GM23248 (cell line): ENCODE measurements around the gene AKNA. TPM values are rescaled to one million over a fixed set of nuclear protein-coding genes. Genes with fewer than 3 reads are reported as not detected.

ENCODE experiments used
- DNase-seq: peaks from one replicate; pipeline ENCODE4 v3.0.0-alpha.2; 2015
- H2AFZ ChIP-seq: fragments of 200-600 bp; sonication (generic); 2 replicates; pipeline ENCODE4 v1.6.1; 2016; ENCODE audit warnings: antibody characterized with exemption
- H3F3A ChIP-seq: fragments of 200-600 bp; sonication (generic); 2 replicates; pipeline ENCODE4 v1.6.1; 2016; ENCODE audit warnings: mild to moderate bottlenecking, antibody characterized with exemption, mixed run types; ENCODE audit not compliant: insufficient read depth
- H3K27ac ChIP-seq: fragments of 200-600 bp; sonication (generic); 2 replicates; pipeline ENCODE4 v1.5.1; 2016; ENCODE audit warnings: mild to moderate bottlenecking
- H3K27me3 ChIP-seq: fragments of 200-600 bp; sonication (generic); replicated peaks from 2 replicates; pipeline ENCODE4 v1.6.1; 2016; ENCODE audit warnings: mild to moderate bottlenecking; ENCODE audit not compliant: insufficient read depth
- H3K36me3 ChIP-seq: fragments of 200-600 bp; sonication (generic); 2 replicates; pipeline ENCODE4 v1.6.1; 2016; ENCODE audit warnings: low read depth, mild to moderate bottlenecking
- H3K4me1 ChIP-seq: fragments of 200-600 bp; sonication (generic); 2 replicates; pipeline ENCODE4 v1.6.1; 2016; ENCODE audit warnings: mild to moderate bottlenecking; ENCODE audit not compliant: insufficient read depth
- H3K4me2 ChIP-seq: fragments of 200-600 bp; sonication (generic); one replicate; pipeline ENCODE4 v1.6.1; 2016; ENCODE audit warnings: mild to moderate bottlenecking; ENCODE audit not compliant: unreplicated experiment
- H3K4me3 ChIP-seq: fragments of 200-600 bp; sonication (generic); 2 replicates; pipeline ENCODE4 v1.5.1; 2016; ENCODE audit warnings: mild to moderate bottlenecking
- H3K79me2 ChIP-seq: fragments of 200-600 bp; sonication (generic); 2 replicates; pipeline ENCODE4 v1.6.1; 2016; ENCODE audit warnings: mild to moderate bottlenecking; ENCODE audit not compliant: insufficient read depth
- H3K9ac ChIP-seq: fragments of 200-600 bp; sonication (generic); 2 replicates; pipeline ENCODE4 v1.6.1; 2016; ENCODE audit warnings: mild to moderate bottlenecking
- H3K9me2 ChIP-seq: fragments of 200-600 bp; sonication (generic); 2 replicates; pipeline ENCODE4 v1.6.1; 2016; ENCODE audit warnings: mixed run types, mild to moderate bottlenecking, moderate library complexity; ENCODE audit not compliant: insufficient read depth
- H3K9me3 ChIP-seq: fragments of 200-600 bp; sonication (generic); one replicate; pipeline ENCODE4 v1.6.1; 2017; ENCODE audit warnings: low read depth
- H4K20me1 ChIP-seq: fragments of 200-600 bp; sonication (generic); 2 replicates; pipeline ENCODE4 v1.6.0; 2016; ENCODE audit not compliant: insufficient read depth
- EZH2 ChIP-seq: fragments of 200-600 bp; sonication (generic); IDR thresholded peaks from 2 replicates; pipeline ENCODE4 v1.6.1; 2018; ENCODE audit warnings: antibody characterized with exemption, mild to moderate bottlenecking; ENCODE audit not compliant: insufficient read depth, poor library complexity, severe bottlenecking
- EZH2phosphoT487 ChIP-seq: fragments of 200-600 bp; sonication (generic); IDR thresholded peaks from 2 replicates; pipeline ENCODE4 v1.6.1; 2018; ENCODE audit warnings: antibody characterized with exemption, moderate library complexity, mild to moderate bottlenecking, low read depth; ENCODE audit not compliant: insufficient read depth
- WGBS, 2 experiments: methylation state at CpG; one replicate each; pipeline ENCODE4 v1.1.6; 2015 to 2017; ENCODE audit warnings: low lambda C conversion rate in 2 of 2, low coverage in 1 of 2; ENCODE audit errors: missing lambda C conversion rate in 2 of 2; 5-methylcytosine and 5-hydroxymethylcytosine counted together
- in situ Hi-C: fragments of 300-500 bp; cut with MboI; formaldehyde crosslinking; loops from 2 replicates; pipeline ENCODE4 v1.15.0; 2020
- polyA plus RNA-seq: library from polyadenylated mRNA; unstranded; fragments of >200 nt; fragmentation: Nextera tagmentation; extraction: Ambion mirVana; gene quantifications from 2 replicates; pipeline ENCODE4 v1.2.1, GENCODE V29; 2016
- total RNA-seq: library from RNA; depleted of rRNA; stranded (reverse); fragments of >200 nt; shearing (Covaris generic); gene quantifications from 2 replicates; pipeline ENCODE4 v1.2.3, GENCODE V29; 2014

Gene AKNA
- total and polyA plus RNA-seq, 2 experiments from 2014 or later: 1.8 to 6.6 TPM

DNA sequence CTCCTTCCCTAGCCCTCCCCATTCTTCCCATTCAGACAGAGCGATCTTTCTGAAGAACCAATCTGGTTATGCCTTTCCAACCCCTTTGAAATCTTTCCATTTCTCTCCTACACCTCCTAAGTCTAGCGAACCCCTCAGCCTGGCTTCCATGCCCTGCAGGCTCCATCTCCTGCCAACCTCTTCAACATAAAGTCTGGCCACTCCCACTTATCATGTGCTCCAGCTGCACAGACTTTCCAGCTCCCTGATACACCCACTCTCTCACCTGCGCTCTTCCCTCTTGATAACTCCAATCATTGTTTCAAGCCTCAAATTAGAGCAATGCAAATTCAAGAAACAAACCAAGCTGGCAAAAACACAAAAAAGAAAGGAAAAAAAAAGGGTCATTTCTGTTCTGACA lies 68.6 kb downstream of the AKNA start:
- H3K9me3 ChIP-seq: no peaks in the 10 kb centered on the region
- no peaks in the 10 kb centered on the region for H4K20me1 ChIP-seq
- TF ChIP-seq EZH2: no peak
- no peak for TF ChIP-seq EZH2phosphoT487
- H3K9me2 ChIP-seq: no peaks in the 10 kb centered on the region
- no peaks in the 10 kb centered on the region for H3K36me3 ChIP-seq
- H3K4me3 ChIP-seq: no peak overlapping the region
- H3F3A ChIP-seq: no peaks in the 10 kb centered on the region
- H3K27ac ChIP-seq: no peak overlapping the region
- no peak for DNase-seq
- H3K27me3 ChIP-seq: no peaks in the 10 kb centered on the region
- H2AFZ ChIP-seq: no peak overlapping the region
- H3K79me2 ChIP-seq: no peaks in the 10 kb centered on the region
- in situ Hi-C loops: no loop called here
- H3K4me1 ChIP-seq: 0 out of 2 replicates have a peak, but pooled peaks cover 7% of the 10 kb centered on the region
- WGBS, 2 experiments: 92 to 99% methylated on average over 3 of the region's 3 CpGs
- no peak overlapping the region for H3K9ac ChIP-seq
- no peak overlapping the region for H3K4me2 ChIP-seq

DNA sequence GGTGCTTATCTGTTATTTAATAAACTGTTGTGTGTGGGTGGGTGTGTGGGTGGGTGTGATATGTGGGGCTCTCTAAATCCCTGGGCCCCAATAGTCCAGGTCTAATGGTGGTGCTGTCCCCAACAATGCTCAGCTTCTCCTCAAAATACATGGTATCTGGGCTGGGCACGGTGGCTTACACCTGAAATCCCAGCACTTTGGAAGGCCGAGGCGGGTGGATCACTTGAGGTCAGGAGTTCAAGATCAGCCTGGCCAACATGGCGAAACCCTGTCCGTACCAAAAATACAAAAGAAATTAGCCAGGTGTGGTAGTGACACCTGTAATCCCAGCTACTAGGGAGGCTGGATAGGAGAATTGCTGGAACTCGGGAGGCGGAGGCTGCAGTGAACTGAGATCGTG lies 69.4 kb downstream of the AKNA start:
- 80 to 88% methylated on average over 8 of the region's 8 CpGs for WGBS, 2 experiments
- DNase-seq: no peak
- H3K4me1 ChIP-seq: 0 out of 2 replicates have a peak, but pooled peaks cover 7% of the 10 kb centered on the region
- in situ Hi-C loops: no loop called here
- H3F3A ChIP-seq: no peaks in the 10 kb centered on the region
- peak overlapping the region; percentile 62 for H2AFZ ChIP-seq
- no peak overlapping the region for H3K4me2 ChIP-seq
- H3K9me3 ChIP-seq: no peaks in the 10 kb centered on the region
- no peaks in the 10 kb centered on the region for H4K20me1 ChIP-seq
- no peaks in the 10 kb centered on the region for H3K79me2 ChIP-seq
- no peak for TF ChIP-seq EZH2
- TF ChIP-seq EZH2phosphoT487: no peak
- no peak overlapping the region for H3K27ac ChIP-seq
- no peak overlapping the region for H3K4me3 ChIP-seq
- H3K27me3 ChIP-seq: no peaks in the 10 kb centered on the region
- no peaks in the 10 kb centered on the region for H3K36me3 ChIP-seq
- no peaks in the 10 kb centered on the region for H3K9me2 ChIP-seq
- no peak overlapping the region for H3K9ac ChIP-seq

DNA sequence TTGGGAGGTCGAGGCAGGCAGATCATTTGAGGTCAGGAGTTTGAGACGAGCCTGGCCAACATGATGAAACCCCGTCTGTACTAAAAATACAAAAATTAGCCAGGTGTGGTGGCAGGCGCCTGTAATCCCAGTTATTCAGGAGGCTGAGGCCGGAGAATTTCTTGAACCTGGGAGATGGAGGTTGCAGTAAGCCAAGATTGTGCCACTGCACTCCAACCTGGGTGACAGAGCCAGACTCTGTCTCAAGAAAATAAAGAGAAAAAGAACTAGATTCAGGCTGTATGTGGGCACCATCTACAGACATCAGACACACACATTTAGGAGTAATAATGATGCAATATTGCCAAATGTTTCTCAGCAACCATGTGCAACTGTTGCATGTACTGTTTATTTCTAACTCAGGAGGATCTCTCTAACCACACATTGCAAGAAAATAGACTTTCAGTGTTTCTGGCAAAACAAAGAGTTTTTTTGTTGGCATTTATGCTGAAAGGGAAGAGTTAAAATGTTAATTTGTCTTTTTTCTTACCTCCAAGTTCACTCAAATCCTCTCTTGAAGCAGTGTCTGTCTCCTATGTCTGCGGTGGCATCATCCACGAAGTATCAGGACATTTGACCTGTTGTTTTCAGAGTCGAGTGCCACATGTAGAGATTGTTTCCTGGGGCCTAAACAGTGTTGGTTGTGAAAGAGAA lies 70.0 kb downstream of the AKNA start:
- WGBS, 2 experiments: 80 to 85% methylated on average over 8 of the region's 8 CpGs
- no peak for TF ChIP-seq EZH2phosphoT487
- TF ChIP-seq EZH2: no peak
- 0 out of 2 replicates have a peak overlapping the region, but pooled peaks have one; percentile 44 for H3K9ac ChIP-seq
- peak overlapping the region; percentile 62 for H2AFZ ChIP-seq
- H3F3A ChIP-seq: no peaks in the 10 kb centered on the region
- no peaks in the 10 kb centered on the region for H4K20me1 ChIP-seq
- no peaks in the 10 kb centered on the region for H3K27me3 ChIP-seq
- H3K4me2 ChIP-seq: no peak overlapping the region
- no peak overlapping the region for H3K27ac ChIP-seq
- 0 out of 2 replicates have a peak, but pooled peaks cover 7% of the 10 kb centered on the region for H3K4me1 ChIP-seq
- H3K79me2 ChIP-seq: no peaks in the 10 kb centered on the region
- H3K36me3 ChIP-seq: no peaks in the 10 kb centered on the region
- peak; percentile 63 for DNase-seq
- H3K9me2 ChIP-seq: no peaks in the 10 kb centered on the region
- H3K9me3 ChIP-seq: no peaks in the 10 kb centered on the region
- no peak overlapping the region for H3K4me3 ChIP-seq
- in situ Hi-C loops: no loop called here

DNA sequence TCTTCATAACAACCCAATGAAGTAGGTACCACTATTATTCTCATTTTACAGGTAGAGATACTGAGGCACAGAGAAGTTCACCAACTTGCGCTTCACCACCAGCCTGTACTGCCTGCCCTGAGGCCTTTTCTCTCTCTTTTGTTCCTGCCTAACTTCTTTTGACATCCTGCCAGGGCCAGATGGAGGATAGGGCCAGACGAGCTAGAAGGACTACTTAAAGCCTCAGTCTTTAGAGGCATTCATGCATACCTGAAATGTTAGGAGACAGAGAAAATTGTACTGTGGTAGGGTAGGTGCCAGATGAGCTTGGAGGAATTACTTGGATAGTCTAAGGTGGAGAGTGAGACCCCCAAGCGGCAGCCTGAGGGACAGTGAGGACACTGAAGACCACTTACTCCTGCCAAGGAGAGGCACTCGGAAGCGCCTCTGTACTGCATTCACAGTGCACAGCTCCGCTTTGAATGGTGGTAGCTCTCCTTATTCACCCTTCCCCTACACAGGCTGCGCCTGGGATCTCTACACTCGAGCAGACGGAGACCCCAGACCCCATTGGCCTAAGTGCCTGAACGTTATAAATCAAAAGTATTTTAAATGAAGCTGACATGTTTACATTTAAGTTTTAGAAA lies 71.1 kb downstream of the AKNA start:
- Histone ChIP-seq H3K4me2 (no peak overlapping the region), H3K27ac (no peak overlapping the region), H3K4me3 (no peak overlapping the region), H3K9me2 (no peaks in the 10 kb centered on the region), H3K9ac (no peak overlapping the region), H3F3A (no peaks in the 10 kb centered on the region), H3K36me3 (no peaks in the 10 kb centered on the region), H3K9me3 (no peaks in the 10 kb centered on the region), H2AFZ (no peak overlapping the region), H3K27me3 (no peaks in the 10 kb centered on the region), H3K79me2 (no peaks in the 10 kb centered on the region), H4K20me1 (no peaks in the 10 kb centered on the region), H3K4me1 (0 out of 2 replicates have a peak, but pooled peaks cover 7% of the 10 kb centered on the region)
- in situ Hi-C loops: no loop called here
- no peak for TF ChIP-seq EZH2phosphoT487
- TF ChIP-seq EZH2: no peak
- WGBS, 2 experiments: 66 to 74% methylated on average over 10 of the region's 10 CpGs
- DNase-seq: no peak
